HG03025 (cell line): ENCODE measurements around the gene FRG2.
"Not testable (repeated sequence)": the region's sequence is repeated elsewhere in the genome, so short reads cannot be mapped to it uniquely, and the experiment has no call there.

Source experiments
- ATAC-seq: cut with Tn5 transposase; IDR thresholded peaks from one replicate; pipeline ENCODE4 v1.9.1; 2021; ENCODE audit warnings: mild to moderate bottlenecking, moderate library complexity; ENCODE audit not compliant: unreplicated experiment, low FRiP score

The FRG2 gene

DNA sequence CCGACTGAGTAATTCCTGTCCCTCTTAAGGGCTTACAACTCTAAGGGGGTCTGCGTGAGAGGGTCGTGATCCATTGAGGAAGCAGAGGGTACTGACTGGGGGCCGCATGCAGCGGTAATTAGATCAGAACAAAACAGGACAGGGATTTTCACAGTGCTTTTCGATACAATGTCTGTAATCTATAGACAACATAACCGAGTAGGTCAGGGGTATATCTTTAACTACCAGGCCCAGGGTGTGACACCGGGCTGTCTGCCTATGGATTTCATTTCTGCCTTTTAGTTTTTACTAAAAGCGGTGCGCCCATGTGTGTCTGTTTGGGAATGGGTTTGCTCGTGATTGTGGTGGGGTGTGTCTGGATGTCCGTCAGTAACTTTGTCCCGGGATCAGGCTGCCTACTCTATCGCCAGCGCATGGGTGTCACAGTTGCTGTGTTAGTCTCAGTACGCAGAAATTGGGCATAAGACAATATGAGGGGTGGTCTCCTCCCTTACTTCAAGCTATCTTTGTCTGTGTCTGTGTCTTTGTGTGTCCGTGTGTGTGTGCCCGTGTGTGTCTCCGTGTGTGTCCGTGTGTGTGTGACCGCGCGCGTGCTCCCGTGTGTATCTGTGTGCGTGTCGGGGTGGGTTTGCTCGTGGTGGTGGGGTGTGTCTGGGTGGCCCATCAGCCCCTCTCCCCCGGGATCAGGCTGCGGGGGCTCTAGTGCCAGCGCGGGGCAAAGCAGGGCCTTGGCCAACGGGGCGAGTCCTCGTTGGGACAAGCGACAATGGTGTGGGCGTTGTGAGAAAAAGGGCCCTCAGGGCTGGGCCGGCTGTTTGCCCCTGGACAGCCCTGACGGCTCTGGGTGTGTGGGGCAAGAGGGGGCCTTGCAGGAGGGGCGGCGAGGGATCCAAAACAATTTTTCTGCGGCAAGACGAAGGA is 10.4 kb downstream of the FRG2 start:
- ATAC-seq: no peak

DNA sequence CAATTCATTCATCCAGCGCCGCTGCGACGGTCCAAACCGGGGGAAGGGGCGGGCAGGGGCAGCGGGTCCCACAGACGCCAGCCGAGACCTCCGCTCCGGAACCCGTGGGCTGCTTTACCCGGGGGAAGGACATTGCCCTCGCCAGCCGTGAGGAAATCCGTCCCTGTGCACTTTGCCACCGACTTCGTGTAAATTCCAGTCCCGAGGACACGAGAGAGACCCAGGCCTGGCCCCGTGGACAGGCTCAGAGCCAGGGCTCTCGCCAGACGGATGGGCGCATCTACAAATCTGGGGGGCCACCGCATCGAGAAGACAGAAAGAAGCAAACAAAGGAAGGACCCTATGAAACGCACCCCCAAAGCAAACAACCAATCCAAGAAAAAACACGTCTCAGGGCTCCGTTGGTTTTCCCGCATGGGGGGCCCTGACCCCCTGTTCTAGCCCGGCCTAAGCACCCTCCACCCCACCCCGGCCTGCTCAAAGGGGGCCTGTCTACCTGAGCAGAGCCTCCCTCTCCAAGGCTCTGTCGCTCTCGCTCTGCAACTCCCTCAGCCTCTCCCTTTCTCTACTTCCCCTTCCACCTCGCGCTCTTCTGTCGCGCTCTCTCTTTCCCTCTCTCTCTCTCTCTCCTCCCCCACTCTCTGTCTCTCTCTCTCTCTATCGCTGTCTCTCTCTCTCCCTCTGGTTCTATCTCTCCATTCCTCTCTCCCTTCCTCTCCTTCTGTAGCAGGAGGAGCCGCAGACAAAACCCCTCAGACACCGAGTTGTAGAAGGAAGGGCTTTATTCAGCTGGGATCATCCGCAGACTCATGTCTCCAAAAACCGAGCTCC is 11.3 kb downstream of the FRG2 start:
- no peak for ATAC-seq

DNA sequence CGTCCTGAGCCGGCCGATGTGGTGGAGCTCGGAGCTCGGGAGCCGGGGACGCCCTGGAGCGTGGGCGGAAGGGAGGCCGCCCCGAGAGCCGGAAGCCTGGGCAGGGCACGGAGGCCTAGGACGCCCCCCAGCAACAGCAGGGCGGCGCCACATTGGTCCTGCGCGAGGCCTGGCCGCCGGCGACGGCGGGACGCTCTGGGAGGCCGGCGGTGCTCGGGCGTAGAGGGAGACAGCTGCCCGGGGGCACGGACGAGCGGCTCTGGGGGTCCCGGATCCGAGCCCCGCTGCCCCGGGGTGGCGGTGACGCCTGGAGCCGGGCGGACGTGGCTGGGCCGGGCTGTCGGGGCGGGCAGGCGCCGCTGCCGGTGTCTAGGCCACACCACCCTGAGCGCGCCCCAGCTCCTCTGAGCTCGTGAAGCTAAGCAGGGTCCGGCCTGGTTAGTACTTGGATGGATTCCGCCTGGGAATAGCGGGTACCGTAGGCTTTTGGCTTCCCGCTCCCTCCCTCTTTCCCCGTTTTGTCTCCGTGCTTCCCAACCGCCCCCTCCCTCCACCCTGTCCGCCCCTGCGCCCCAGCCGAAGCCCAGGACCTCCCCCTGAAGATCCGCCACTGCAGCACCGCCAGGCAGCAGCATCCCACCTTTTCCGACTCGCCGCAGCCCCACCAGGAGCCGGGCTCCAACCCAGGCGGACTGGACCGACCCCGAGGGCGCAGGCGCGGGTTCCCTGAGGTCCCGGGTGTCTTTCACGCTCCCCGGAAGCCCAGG is 12.1 kb downstream of the FRG2 start:
- ATAC-seq: no peak

DNA sequence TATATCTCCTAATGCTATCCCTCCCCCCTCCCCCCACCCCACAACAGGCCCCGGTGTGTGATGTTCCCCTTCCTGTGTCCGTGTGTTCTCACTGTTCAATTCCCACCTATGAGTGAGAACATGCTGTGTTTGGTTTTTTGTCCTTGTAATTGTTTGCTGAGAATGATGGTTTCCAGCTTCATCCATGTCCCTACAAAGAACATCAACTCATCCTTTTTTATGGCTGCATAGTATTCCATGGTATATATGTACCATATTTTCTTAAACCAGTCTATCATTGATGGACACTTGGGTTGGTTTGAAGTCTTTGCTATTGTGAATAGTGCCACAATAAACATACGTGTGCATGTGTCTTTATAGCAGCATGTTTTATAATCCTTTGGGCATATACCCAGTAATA is 37.1 kb downstream of the FRG2 start:
- ATAC-seq: not testable (repeated sequence)

DNA sequence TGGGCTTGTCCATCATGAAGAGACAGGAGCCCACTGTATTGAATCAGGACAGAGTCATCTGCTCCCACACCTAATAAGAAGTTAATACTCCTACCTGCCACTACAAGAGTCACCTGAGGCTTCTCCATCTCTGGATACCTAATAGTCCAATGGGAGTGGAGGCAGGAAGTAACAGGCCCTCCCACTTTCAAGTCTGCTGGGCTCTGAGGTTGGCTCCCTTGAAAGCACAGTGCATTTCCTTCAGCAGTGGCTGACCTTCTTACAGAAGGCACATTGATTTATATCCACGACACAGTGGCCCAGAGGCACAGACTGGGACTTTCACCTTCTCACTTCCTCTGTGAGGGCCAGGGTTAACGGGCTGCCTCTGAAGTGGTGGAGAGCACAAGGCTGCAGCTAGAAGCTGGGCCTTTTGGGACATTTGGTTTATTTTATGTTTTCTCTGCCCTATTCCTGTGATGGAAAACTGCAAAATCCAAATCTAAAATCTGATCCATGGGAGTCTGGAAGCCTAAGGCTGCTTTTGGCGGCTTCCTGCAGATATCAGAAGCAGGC is 38.1 kb downstream of the FRG2 start:
- ATAC-seq: no peak

DNA sequence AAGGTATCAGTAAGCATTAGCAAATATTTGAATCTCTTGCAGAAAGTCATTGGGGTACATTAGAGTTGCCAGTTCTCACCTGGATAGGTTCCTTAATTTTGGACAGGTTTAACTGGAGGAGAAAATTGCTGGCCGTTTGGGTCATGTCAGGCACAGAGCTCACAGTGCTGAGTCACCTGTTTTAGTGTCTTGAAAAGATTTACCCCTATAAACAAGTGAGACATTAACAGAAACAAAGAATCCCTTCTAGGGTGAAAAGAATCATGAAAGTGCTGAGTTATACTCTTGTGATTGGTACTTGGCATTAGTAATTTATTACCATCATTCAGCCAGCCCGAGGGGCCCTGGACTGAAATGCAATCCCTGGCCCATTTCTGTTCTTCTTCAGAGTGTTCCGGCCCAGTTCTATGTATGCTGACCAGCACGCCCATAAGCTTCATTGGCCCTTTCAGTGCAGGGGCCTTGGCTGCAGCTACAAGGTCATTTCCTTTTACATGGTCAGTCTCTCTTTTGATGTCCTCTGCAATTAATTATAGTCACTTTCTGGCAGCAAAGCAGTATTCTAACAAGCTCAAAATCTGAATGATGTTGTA is 41.3 kb downstream of the FRG2 start:
- ATAC-seq: not testable (repeated sequence)

DNA sequence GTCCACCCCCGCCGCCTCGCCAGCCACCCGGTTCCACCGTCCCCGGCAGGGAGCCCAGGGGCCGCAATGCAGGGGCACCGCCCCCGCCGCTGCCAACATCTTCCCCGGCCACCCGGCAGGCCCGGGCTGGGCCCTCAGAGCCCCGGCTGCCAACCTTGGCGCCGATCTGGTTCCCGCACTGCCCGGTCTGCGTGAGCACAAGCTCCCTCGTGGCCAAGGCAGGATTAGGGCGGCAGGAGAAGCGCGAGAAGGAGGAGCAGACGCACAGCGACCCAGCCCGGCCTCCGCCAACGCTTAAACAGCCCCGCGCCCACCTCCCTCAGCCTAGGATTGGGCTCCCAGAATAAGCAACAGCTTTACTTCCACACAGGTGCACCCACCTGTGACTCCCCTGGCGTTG is 42.4 kb downstream of the FRG2 start:
- not testable (repeated sequence) for ATAC-seq

DNA sequence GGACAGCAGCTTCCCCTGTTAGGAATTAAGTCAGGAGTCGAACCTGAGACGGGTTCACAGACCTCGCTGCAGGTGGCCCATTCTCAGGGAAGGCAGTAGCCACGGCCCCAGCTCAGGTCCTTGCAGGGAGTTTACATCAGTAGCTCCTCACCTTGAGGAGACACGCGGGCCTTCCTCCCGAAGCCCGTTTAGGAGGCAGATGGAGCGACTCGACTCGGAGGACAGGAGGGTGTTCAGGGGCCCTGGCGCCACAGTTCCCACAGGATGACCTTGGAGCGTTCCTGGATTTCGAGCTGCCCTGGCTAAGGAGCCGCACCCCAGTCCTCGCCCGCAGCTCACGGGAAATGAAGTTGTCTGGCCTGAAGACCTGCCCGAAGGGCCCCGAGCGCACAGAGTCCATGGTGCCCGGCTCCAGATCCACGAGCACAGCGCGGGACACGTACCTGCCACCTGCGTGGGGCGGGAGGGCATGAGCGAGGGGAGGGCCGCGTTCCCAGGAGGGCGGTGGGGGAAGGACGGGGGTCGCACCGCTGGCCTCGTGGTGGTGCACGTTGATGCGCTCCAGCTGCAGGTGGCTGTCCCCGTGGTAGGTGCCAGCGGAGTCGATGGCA is 43.0 kb downstream of the FRG2 start:
- ATAC-seq: not testable (repeated sequence)

DNA sequence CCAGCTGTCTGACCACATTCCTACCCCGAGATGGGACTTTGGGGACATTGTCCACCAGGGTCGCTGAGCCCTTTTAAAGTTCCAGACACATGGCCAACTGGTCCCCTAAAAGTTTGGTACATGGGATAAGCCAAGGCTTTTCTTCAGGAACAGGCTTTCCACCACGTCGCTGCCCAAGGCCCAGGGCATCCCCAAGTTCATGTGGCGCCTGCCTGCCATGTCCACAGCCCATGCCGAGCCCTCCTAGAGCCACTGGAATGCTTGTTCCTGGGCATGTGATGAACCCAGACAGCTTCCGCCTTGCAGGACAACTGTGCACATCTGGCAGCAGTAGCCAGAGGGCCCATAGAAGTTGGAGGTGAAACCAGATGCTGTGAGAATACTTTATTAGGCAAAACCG is 45.1 kb downstream of the FRG2 start:
- ATAC-seq: no peak

DNA sequence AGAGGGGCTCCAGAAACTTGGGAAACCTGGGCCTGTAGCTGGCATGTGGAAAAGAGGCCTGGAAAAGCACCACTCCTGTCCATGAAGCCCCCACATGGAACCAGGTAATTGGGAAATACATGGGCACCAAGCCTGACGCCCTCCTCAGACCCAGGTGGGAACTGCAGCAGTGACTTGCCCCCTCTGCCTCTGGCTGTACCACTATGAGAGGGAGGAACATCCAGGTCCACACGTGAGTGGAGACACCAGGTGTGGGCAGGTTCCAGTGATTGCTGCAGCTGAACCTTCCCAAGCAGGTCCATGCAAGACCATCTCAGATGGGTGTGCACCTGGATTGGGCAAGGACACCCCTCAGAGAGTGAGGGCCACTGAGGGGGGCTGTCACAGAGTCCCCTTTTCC is 46.8 kb downstream of the FRG2 start:
- not testable (repeated sequence) for ATAC-seq

DNA sequence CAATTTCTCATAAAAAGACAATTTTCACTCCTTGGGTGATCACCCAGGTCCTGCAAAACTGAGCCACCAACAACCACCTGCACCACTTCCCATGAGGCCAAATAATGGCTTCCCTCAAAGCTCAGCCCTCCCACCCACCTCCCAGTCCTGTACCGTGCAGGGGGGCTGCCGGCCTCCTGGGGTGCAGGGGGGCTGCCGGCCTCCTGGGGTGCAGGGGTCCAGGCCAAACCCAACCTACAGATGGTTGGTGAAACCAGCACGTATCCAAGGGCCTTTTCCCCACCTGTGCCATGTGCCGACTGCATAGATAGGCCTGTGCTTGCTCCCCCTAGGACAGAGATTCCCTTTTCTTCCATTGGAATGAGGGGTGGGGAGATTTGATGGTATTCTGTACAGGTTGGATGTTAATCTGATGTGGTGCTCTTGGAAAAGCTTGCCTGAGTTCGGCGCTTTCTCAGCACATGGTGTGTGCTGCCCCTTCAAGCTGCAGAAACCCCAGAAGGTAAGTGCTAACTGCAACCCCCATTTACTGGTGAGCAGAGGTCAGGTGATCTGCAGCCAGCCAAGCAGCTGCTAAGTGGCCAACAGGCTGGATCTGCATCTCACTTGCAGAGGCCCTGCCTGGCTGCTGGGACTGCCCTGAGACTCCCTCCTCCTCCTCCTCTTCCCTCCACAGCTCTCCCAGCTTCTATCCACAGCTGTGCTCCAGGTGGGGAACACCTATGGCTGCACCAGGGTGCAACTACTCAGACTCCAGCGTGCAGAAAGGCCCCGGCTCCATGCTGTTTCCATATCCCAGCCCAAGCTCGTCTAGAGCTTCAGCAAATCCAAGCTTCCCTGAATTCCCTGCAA is 47.6 kb downstream of the FRG2 start:
- no peak for ATAC-seq
